NCI-H2227 (cell line): ENCODE results near the gene MED7.

ENCODE experiments used
- DNase-seq: peaks from one replicate; lab custom pipeline; 2025; ENCODE audit not compliant: unreplicated experiment; lab: John Stamatoyannopoulos, UW

The MED7 gene

GRCh38 chr5:157164521-157164920 lies 21.9 kb upstream of the MED7 start:
- DNase-seq: no peak

- no peak for DNase-seq
Measured at GRCh38 chr5:157162919-157163510, 20.4 kb upstream of the MED7 start.

- no peak for DNase-seq
Measured at GRCh38 chr5:157161996-157162395, 19.3 kb upstream of the MED7 start.

GRCh38 chr5:157160001-157160400 lies 17.3 kb upstream of the MED7 start:
- no peak for DNase-seq

GRCh38 chr5:157159209-157159751 lies 16.6 kb upstream of the MED7 start:
- no peak for DNase-seq

- DNase-seq: no peak
Measured at GRCh38 chr5:157157293-157157891, 14.7 kb upstream of the MED7 start.

GRCh38 chr5:157155297-157155696 lies 12.6 kb upstream of the MED7 start:
- DNase-seq: no peak

GRCh38 chr5:157150995-157151394 lies 8.3 kb upstream of the MED7 start:
- DNase-seq: no peak

GRCh38 chr5:157148734-157149615 lies 6.3 kb upstream of the MED7 start:
- DNase-seq: peak; percentile 66

- DNase-seq: peak; percentile 73
Measured at GRCh38 chr5:157143127-157143971, 684 bp upstream of the MED7 start.

GRCh38 chr5:157137691-157138090 lies 5.0 kb downstream of the MED7 start:
- DNase-seq: no peak

- no peak for DNase-seq
Measured at GRCh38 chr5:157132281-157132612, 10.4 kb downstream of the MED7 start.

- peak; percentile 6 for DNase-seq
Measured at GRCh38 chr5:157130925-157131324, 11.7 kb downstream of the MED7 start.

GRCh38 chr5:157121709-157122108 lies 21.0 kb downstream of the MED7 start:
- no peak for DNase-seq

- no peak for DNase-seq
Measured at GRCh38 chr5:157120102-157120501, 22.6 kb downstream of the MED7 start.

- no peak for DNase-seq
Measured at GRCh38 chr5:157116483-157116954, 26.1 kb downstream of the MED7 start.

GRCh38 chr5:157115502-157115901 lies 27.2 kb downstream of the MED7 start:
- DNase-seq: no peak

GRCh38 chr5:157115012-157115411 lies 27.7 kb downstream of the MED7 start:
- DNase-seq: no peak

- DNase-seq: no peak
Measured at GRCh38 chr5:157113002-157113401, 29.7 kb downstream of the MED7 start.

- no peak for DNase-seq
Measured at GRCh38 chr5:157109744-157110143, 32.9 kb downstream of the MED7 start.

- DNase-seq: no peak
Measured at GRCh38 chr5:157108976-157109375, 33.7 kb downstream of the MED7 start, which contains the start of gene HAVCR2. Gene HAVCR2 (minus strand): TSS chr5:157109044. CDS start chr5:157108983, 61 bp downstream.
